Gastrocnemius medialis (tissue), 4 donors: ENCODE measurements around the gene ARHGAP26. TPM values are rescaled to one million over a fixed set of nuclear protein-coding genes. Genes with fewer than 3 reads are reported as not detected.

ENCODE experiments used
- ATAC-seq, 2 donors: fragments of 150-250 bp; one replicate each; pipeline ENCODE4 v1.9.1; 2016
- DNase-seq, 2 donors: peaks; one replicate each; pipeline ENCODE4 v3.0.0-alpha.2; 2019
- H3K27ac ChIP-seq, 4 donors: fragments of 200-600 bp; sonication (generic); 1 replicate in 1 of 4; 2 replicates in 3 of 4; pipeline ENCODE4 v1.5.1; 2016 to 2018; ENCODE audit warnings: mild to moderate bottlenecking in 2 of 4, moderate library complexity in 1 of 4
- H3K27me3 ChIP-seq, 3 donors: fragments of 200-600 bp; sonication (generic) in 2 of 3; 1 replicate in 1 of 3; 2 replicates in 2 of 3; pipeline versions ENCODE4 v1.5.1 to v1.6.0; 2016 to 2019; ENCODE audit warnings: mild to moderate bottlenecking in 1 of 3, moderate library complexity in 1 of 3
- H3K36me3 ChIP-seq, 2 donors: fragments of 200-600 bp; sonication (generic) in 1 of 2; one replicate each; pipeline ENCODE4 v1.5.1; 2017 to 2018
- H3K4me1 ChIP-seq, 2 donors: fragments of 200-600 bp; sonication (generic) in 1 of 2; one replicate each; pipeline ENCODE4 v1.5.1; 2016 to 2017; ENCODE audit warnings: mild to moderate bottlenecking in 2 of 2
- H3K4me3 ChIP-seq, 4 donors: fragments of 200-600 bp; sonication (generic) in 3 of 4; 1 replicate in 1 of 4; 2 replicates in 3 of 4; pipeline ENCODE4 v1.5.1; 2016 to 2019; ENCODE audit warnings: mild to moderate bottlenecking in 2 of 4
- H3K9me3 ChIP-seq, 3 donors: fragments of 200-600 bp; sonication (generic) in 2 of 3; 1 replicate in 1 of 3; 2 replicates in 2 of 3; pipeline ENCODE4 v1.5.1; 2016 to 2019
- CTCF ChIP-seq, 5 experiments: fragments of 450-650 bp in 3 of 5; fragments of 200-600 bp in 2 of 5; sonication (generic) in 2 of 5; IDR thresholded peaks in 4 of 5; conservative IDR thresholded peaks in 1 of 5; 1 replicate in 4 of 5; 2 replicates in 1 of 5; pipeline ENCODE4 v1.5.1; 2016 to 2019; ENCODE audit warnings: antibody characterized with exemption in 5 of 5, mild to moderate bottlenecking in 3 of 5, moderate library complexity in 3 of 5
- POLR2A ChIP-seq, 2 donors: fragments of 450-650 bp; IDR thresholded peaks; one replicate each; pipeline ENCODE4 v1.6.1; 2017; ENCODE audit warnings: antibody characterized with exemption in 2 of 2, mild to moderate bottlenecking in 2 of 2, moderate library complexity in 2 of 2
- in situ Hi-C, 4 donors: fragments of 200-750 bp; cut with MboI; loops; one replicate each; pipeline versions ENCODE4 v1.15.0 to v1.8.0; 2017; ENCODE audit warnings: low sequenced_read_pairs in 4 of 4
- intact Hi-C: fragments of 100-400 bp; cut with DNase I; formaldehyde crosslinking; loops from one replicate; pipeline ENCODE4 v1.15.1; 2023; ENCODE audit warnings: low total_unique reads
- total RNA-seq, 4 donors: library from RNA; depleted of rRNA; stranded (reverse); fragments of >200 nt; gene quantifications; one replicate each; pipeline versions ENCODE4 v1.1.0 to v1.2.3, GENCODE V29; 2016

Gene ARHGAP26
- total RNA-seq, 4 donors from 2014 or later, result 9.1 to 22.4 (median 13.4) TPM

DNA sequence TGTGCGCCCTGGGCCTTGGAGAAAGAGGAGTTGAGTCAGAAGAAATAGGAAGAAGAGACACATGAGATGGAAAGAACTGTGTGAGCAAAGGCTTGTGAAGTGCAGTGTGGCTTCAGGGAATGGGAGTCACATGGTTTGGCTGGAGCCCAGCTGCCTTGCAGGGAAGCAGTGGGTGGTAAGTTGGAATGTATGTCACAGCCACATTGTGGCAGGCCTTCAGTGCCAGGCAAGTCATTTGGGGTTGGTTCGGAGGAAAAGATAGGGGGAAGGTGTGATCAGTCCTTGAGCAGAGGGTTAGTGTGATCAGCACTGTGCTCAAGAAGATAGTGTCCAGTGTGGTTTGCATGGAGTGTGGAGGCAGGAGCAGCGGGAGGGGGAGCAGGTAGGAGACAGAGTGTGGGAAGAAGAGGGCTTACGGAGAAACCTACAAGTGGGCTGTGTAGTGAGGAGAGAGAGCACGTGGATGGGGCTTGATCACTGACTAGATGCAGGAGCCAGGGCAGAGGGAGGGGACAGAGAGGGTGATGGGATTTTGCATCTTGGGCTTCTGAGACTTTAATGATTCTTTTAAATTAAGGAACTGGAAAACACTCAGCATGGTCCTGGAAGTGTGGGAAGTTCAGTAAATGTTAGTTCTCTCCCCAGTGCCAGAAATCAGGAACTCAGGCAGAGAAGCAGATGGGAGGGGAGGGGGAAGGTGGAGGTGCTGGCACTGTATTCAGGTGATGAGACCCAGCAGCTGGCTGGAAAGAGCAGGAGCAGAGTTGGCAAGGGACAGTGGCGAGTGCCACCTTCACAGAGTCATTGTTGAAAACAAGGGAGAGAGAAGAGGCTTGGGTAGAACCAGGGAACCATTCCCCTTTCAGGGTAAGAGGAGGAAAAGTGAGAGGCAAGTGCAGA is 46.6 kb downstream of the ARHGAP26 start:
- no peak overlapping the region for H3K4me3 ChIP-seq
- no peak overlapping the region for H3K27ac ChIP-seq
- in situ Hi-C loops, result no loop called here
- H3K36me3 ChIP-seq, result no peaks in the 10 kb centered on the region
- no peaks in the 10 kb centered on the region for H3K27me3 ChIP-seq
- no peak for TF ChIP-seq CTCF (IDR thresholded peaks at IDR 0.05 in 4 of 5, conservative IDR thresholded peaks at IDR 0.05 in 1 of 5)
- TF ChIP-seq POLR2A (IDR thresholded peaks at IDR 0.05), result no peak
- no peaks in the 10 kb centered on the region for H3K9me3 ChIP-seq
- DNase-seq (peak in 1 of 2 donors; percentile 41), ATAC-seq (no peak)
- intact Hi-C loops, result no loop called here
- peaks cover 71 to 75% of the 10 kb centered on the region in 2 donors for H3K4me1 ChIP-seq

DNA sequence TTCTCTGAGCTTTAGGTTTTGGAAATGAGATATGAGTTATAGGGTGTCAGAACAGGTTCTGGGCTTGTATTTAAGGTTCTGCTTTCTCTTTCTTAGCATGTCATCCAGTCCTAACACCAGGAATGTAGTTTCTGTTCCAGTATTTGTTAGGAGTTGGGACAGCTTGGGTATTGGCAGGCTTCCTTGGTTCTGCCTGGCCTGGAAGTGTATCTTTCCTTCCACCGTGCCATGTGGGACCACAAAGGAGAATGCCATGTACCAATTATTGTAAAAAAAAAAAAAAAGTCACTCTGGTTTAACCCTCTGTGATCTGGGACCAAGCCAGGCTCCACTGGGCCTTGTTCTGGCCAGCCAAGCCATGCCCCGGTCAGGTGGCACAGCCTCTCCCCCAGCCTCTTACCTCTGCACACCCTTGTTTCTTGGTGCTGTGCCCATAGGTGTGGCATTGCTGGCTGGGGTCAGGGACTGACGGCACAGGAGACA is 47.8 kb downstream of the ARHGAP26 start:
- H3K36me3 ChIP-seq, result no peaks in the 10 kb centered on the region
- ATAC-seq, result peak; percentile 54 to 60
- DNase-seq, result no peak
- H3K27me3 ChIP-seq, result no peaks in the 10 kb centered on the region
- peak overlapping the region in 2 of 4 donors; percentile 45 to 51 for H3K27ac ChIP-seq
- H3K9me3 ChIP-seq, result no peaks in the 10 kb centered on the region
- intact Hi-C loops, result no loop called here
- H3K4me1 ChIP-seq, result peaks cover 66 to 67% of the 10 kb centered on the region in 2 donors
- in situ Hi-C loops, result no loop called here
- TF ChIP-seq CTCF (IDR thresholded peaks at IDR 0.05 in 4 of 5, conservative IDR thresholded peaks at IDR 0.05 in 1 of 5) (no peak), POLR2A (IDR thresholded peaks at IDR 0.05) (no peak)
- no peak overlapping the region for H3K4me3 ChIP-seq

DNA sequence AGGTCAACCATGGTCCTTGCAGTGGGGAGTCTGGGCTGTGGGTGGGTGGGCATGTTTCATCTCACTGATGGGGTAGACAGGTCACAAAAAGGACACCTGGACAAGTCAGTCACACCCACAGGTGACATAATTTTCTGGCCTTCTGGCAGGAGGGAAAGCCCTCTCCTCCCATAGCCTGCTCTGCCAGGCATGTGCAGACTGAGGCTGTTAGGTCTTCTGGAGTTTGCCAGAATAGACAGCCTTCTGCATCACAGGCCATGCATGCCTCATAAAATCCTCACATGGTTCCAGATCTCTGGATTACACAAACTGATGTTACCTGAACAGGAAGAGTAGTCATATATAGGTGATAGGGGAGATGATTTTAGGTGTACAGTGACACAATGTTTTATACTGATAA is 49.1 kb downstream of the ARHGAP26 start:
- H3K4me1 ChIP-seq, result peaks cover 54 to 55% of the 10 kb centered on the region in 2 donors
- ATAC-seq, result no peak

GRCh38 chr5:142819825-142820224 is 49.6 kb downstream of the ARHGAP26 start:
- peaks cover 48 to 53% of the 10 kb centered on the region in 2 donors for H3K4me1 ChIP-seq
- H3K9me3 ChIP-seq, result no peaks in the 10 kb centered on the region
- TF ChIP-seq CTCF (IDR thresholded peaks at IDR 0.05 in 4 of 5, conservative IDR thresholded peaks at IDR 0.05 in 1 of 5) (no peak), POLR2A (IDR thresholded peaks at IDR 0.05) (no peak)
- intact Hi-C loops, result no loop called here
- in situ Hi-C loops, result no loop called here
- H3K36me3 ChIP-seq, result no peaks in the 10 kb centered on the region
- no peak for ATAC-seq
- H3K27ac ChIP-seq, result no peak overlapping the region
- DNase-seq, result no peak
- H3K27me3 ChIP-seq, result no peaks in the 10 kb centered on the region
- H3K4me3 ChIP-seq, result no peak overlapping the region

More for the DNA sequence above, 49.1 kb downstream of the ARHGAP26 start:
- Histone ChIP-seq H3K36me3 (no peaks in the 10 kb centered on the region), H3K9me3 (no peaks in the 10 kb centered on the region), H3K27ac (no peak overlapping the region), H3K27me3 (no peaks in the 10 kb centered on the region), H3K4me3 (no peak overlapping the region)
- no peak for TF ChIP-seq CTCF (IDR thresholded peaks at IDR 0.05 in 4 of 5, conservative IDR thresholded peaks at IDR 0.05 in 1 of 5)
- TF ChIP-seq POLR2A (IDR thresholded peaks at IDR 0.05), result no peak
- intact Hi-C loops (no loop called here), in situ Hi-C loops (no loop called here)
- no peak for DNase-seq
